Thoracic aorta (tissue), 2 donors: ENCODE results near the gene RCC2. TPM values are rescaled to one million over a fixed set of nuclear protein-coding genes. Genes with fewer than 3 reads are reported as not detected.

Experiments used
- ATAC-seq: fragments of 150-250 bp; one replicate; pipeline ENCODE4 v1.8.0; 2017; ENCODE audit warnings: low read depth; ENCODE audit not compliant: insufficient number of reproducible peaks, low FRiP score
- DNase-seq: peaks from one replicate; pipeline ENCODE4 v3.0.0-alpha.2; 2020; ENCODE audit warnings: low spot score
- H3K27ac ChIP-seq, 2 donors: fragments of 200-600 bp; sonication (generic); 1 replicate in 1 of 2; 2 replicates in 1 of 2; pipeline ENCODE4 v1.5.1; 2016; ENCODE audit warnings: mild to moderate bottlenecking in 2 of 2, moderate library complexity in 2 of 2
- H3K27me3 ChIP-seq: fragments of 200-600 bp; sonication (generic); replicated peaks from 2 replicates; pipeline ENCODE4 v1.6.0; 2016; ENCODE audit warnings: mild to moderate bottlenecking; ENCODE audit not compliant: insufficient read depth
- H3K36me3 ChIP-seq: fragments of 200-600 bp; sonication (generic); one replicate; pipeline ENCODE4 v1.5.1; 2016
- H3K4me1 ChIP-seq, 2 donors: fragments of 200-600 bp; sonication (generic); 1 replicate in 1 of 2; 2 replicates in 1 of 2; pipeline versions ENCODE4 v1.5.1 to v1.6.0; 2016; ENCODE audit warnings: low read depth in 2 of 2, mild to moderate bottlenecking in 1 of 2; ENCODE audit not compliant: control insufficient read depth in 1 of 2
- H3K4me3 ChIP-seq: fragments of 200-600 bp; sonication (generic); 2 replicates; pipeline ENCODE4 v1.5.1; 2016; ENCODE audit warnings: mild to moderate bottlenecking
- H3K9me3 ChIP-seq: fragments of 200-600 bp; sonication (generic); 2 replicates; pipeline ENCODE4 v1.5.1; 2016
- total RNA-seq, 2 donors: library from RNA; depleted of rRNA; stranded (reverse); fragments of >200 nt; gene quantifications; one replicate each; pipeline versions ENCODE4 v1.1.0 to v1.2.3, GENCODE V29; 2016
- TF ChIP-seq, protein P1 (sequence below): fragments of 200-600 bp; sonication (generic); IDR thresholded peaks from one replicate; pipeline ENCODE4 v1.5.1; 2019; ENCODE audit warnings: antibody characterized with exemption

The RCC2 gene
- total RNA-seq, 2 donors from 2014 or later, result 18.4 to 27.7 TPM

DNA sequence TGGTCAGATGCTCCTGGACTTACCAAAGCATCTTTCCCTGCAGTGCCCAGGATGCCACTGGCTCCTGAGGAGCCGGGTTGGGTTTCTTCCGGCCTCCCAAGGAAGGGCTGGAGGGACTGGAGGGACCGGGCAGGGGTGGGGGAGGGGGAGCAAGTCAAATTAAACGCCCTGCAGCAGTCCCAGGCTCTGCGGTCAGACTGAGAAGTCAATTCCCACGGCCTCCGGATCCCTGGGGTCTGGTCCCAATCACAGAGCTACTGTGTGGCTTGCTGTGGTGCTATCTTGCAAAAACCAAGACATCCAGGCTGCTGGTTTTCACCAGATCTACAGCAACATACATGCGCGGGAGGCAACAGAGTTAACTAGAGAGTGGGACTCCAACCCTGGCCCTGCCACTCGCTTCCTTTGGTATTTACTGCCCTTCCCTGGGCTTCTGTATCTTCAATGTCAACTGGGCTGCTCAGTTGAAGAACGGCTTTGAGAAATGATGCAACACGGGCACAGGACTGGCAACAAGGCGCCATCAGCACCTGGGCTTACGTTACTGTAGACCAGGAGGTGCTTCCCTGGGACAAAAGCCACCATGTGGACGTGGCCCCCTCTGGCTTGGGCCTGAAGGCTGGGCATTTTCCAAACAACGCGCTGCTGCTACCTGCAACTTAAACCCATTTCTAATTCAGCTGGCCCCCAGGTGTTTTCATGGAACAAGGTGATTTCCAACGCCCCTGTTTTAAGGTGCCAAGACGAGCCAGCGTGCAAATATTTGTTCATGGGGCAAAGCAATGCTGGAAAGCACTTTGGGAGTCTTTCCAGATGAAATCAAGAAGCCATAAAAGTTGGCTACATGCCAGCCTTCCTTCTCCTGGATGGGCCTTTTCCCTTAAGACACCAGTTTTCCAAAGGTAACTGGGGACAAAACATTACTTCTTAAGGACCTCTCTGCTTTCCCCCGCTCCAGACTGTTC lies 11.5 kb downstream of the RCC2 start:
- no peaks in the 10 kb centered on the region for H3K4me1 ChIP-seq
- DNase-seq (no peak), ATAC-seq (no peak)
- no peaks in the 10 kb centered on the region for H3K9me3 ChIP-seq
- TF ChIP-seq, protein P1, sequence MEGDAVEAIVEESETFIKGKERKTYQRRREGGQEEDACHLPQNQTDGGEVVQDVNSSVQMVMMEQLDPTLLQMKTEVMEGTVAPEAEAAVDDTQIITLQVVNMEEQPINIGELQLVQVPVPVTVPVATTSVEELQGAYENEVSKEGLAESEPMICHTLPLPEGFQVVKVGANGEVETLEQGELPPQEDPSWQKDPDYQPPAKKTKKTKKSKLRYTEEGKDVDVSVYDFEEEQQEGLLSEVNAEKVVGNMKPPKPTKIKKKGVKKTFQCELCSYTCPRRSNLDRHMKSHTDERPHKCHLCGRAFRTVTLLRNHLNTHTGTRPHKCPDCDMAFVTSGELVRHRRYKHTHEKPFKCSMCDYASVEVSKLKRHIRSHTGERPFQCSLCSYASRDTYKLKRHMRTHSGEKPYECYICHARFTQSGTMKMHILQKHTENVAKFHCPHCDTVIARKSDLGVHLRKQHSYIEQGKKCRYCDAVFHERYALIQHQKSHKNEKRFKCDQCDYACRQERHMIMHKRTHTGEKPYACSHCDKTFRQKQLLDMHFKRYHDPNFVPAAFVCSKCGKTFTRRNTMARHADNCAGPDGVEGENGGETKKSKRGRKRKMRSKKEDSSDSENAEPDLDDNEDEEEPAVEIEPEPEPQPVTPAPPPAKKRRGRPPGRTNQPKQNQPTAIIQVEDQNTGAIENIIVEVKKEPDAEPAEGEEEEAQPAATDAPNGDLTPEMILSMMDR, result no peak
- peaks cover 32% of the 10 kb centered on the region for H3K36me3 ChIP-seq
- no peaks in the 10 kb centered on the region for H3K27me3 ChIP-seq
- no peak overlapping the region for H3K27ac ChIP-seq
- H3K4me3 ChIP-seq, result no peak overlapping the region

DNA sequence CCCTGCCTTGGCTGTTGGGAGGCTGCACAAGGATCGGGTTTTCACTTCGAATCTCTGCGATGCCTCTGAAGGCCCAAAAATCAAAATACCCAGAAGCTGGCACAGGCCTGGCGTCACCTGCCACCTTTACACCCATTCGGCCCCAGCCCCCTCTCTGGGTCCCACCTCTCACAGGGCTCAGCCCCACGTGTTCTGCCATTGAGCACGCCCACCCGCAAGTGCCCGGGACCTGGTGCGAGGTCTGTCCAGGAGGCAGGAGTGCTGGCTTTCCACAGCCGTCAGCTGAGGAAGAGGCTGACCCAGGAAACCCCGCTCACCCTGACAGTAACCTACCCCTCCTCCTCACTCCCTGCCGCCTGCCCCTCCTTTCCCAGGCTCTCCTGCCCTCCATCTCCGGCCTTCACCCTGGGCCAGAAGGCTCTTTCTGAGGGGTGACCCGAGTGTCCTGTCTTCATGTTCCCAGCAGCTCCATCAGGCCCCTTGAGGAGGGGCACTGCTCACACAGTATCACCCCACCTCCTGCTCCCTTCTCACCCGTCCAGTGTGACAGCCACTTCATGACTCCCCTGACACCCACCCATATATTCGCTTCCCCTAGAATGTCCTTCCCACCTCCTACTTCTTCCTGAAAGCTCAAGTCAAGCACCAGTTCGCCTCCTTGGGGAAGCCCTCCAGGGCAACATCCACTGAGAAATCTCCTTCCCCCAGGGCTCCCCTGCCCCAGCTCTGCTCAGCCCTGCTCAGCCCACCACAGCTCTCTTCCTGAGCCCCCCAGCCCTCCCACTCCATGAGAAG lies 13.5 kb downstream of the RCC2 start:
- Histone ChIP-seq H3K4me3 (no peak overlapping the region), H3K4me1 (no peaks in the 10 kb centered on the region), H3K27ac (no peak overlapping the region), H3K9me3 (no peaks in the 10 kb centered on the region), H3K27me3 (no peaks in the 10 kb centered on the region), H3K36me3 (peaks cover 41% of the 10 kb centered on the region)
- TF ChIP-seq, protein P1, result no peak
- no peak for DNase-seq
- ATAC-seq, result no peak

DNA sequence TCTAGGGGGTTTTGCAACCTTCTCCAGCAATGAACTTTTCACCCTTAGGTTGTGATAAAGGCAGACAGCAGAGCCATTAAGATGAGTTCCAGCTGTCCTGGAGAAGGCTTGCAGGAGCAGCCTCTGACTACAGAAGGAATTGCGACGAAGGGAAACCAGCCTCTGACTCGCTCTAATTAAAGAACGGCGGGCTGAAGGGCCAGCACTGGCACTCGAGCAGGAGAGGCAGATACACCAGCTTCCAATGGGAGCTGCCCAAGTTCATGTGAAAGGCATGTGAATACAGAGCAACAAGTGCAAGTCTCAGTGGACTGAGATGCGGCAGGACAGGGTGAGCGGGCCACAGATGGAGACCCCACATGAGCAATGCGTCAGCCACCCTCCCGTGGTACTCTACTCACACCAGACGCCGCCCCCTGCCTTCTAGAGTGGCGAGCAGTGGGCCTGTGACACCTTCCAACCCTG lies 15.7 kb downstream of the RCC2 start:
- ATAC-seq (no peak), DNase-seq (no peak)
- Histone ChIP-seq H3K27ac (no peak overlapping the region), H3K27me3 (no peaks in the 10 kb centered on the region), H3K4me3 (no peak overlapping the region), H3K4me1 (no peaks in the 10 kb centered on the region), H3K36me3 (peaks cover 41% of the 10 kb centered on the region), H3K9me3 (no peaks in the 10 kb centered on the region)
- TF ChIP-seq, protein P1, result no peak

DNA sequence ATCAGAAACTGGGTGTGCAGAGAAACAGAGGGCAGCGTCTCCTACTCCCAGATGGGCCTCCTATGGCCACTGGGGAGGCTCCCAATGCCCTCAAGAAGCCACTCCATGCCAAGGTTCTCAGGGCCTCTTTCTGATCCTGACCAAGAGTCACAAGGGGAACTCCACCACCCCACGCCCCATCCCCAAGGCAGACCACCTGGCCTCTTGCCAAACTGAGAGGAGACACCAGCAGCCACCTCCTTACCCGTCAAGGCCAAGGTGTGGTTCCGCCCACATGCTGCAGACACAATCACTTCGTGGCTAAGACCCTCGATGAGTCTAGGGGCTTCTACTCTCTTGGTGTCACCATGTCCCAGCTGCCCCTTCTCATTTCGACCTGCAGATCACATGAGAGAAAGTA lies 17.0 kb downstream of the RCC2 start:
- Histone ChIP-seq H3K4me1 (no peaks in the 10 kb centered on the region), H3K36me3 (peaks cover 34% of the 10 kb centered on the region), H3K4me3 (no peak overlapping the region), H3K9me3 (no peaks in the 10 kb centered on the region), H3K27me3 (no peaks in the 10 kb centered on the region), H3K27ac (no peak overlapping the region)
- TF ChIP-seq, protein P1, result no peak
- DNase-seq, result no peak
- no peak for ATAC-seq

DNA sequence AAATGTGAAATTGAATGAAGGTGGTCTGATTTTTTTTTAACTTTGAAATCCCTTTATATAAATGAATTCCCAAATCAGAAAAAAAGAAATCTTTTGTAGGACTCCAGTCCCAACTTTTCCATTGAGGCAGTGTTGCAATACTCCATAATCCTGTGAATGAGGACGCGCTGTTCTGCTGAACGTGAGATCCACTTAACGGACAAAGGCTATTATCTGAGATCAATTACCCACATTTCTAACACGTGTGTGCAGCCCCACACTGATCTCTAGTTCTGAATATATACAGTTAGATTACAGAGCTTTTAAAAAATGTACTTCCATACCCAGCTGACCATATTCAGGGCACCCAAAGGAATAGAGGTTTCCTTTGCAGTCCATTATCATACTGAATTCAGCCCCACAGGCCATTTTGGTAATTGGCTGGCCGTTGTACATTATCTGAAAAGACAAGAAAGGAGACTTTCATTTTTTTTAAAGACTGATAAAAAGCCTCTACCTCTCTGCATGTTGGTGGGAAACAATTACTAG lies 19.0 kb downstream of the RCC2 start:
- TF ChIP-seq, protein P1, result no peak
- no peak for DNase-seq
- no peaks in the 10 kb centered on the region for H3K9me3 ChIP-seq
- H3K27me3 ChIP-seq, result no peaks in the 10 kb centered on the region
- H3K36me3 ChIP-seq, result peaks cover 28% of the 10 kb centered on the region
- H3K4me3 ChIP-seq, result no peak overlapping the region
- H3K27ac ChIP-seq, result no peak overlapping the region
- H3K4me1 ChIP-seq, result no peaks in the 10 kb centered on the region
- no peak for ATAC-seq
